COLO829 (cell line): ENCODE results near the gene AKR1E2.
A peak's percentile ranks its signal among the peaks of the same experiment; 100 is the strongest.
"Not testable (repeated sequence)": the region's sequence is repeated elsewhere in the genome, so short reads cannot be mapped to it uniquely, and the experiment has no call there.

ENCODE experiments used
- DNase-seq: peaks from one replicate; pipeline ENCODE4 v3.0.0; 2012; ENCODE audit warnings: low spot score

Gene AKR1E2

GRCh38 chr10:4813496-4813895, 12.5 kb upstream of the AKR1E2 start:
- DNase-seq = no peak

GRCh38 chr10:4815646-4816180, 10.3 kb upstream of the AKR1E2 start:
- not testable (repeated sequence) for DNase-seq

- DNase-seq = no peak
These were observed 9.0 kb upstream of the AKR1E2 start for GRCh38 chr10:4816966-4817365.

GRCh38 chr10:4819067-4819466, 6.9 kb upstream of the AKR1E2 start:
- DNase-seq = no peak

GRCh38 chr10:4819707-4820106, 6.3 kb upstream of the AKR1E2 start:
- DNase-seq = no peak

- DNase-seq = peak; percentile 14
These were observed 5.1 kb upstream of the AKR1E2 start for GRCh38 chr10:4820804-4821401.

- DNase-seq = no peak
These were observed 3.8 kb upstream of the AKR1E2 start for GRCh38 chr10:4822208-4822607.

GRCh38 chr10:4824791-4825310, 1.2 kb upstream of the AKR1E2 start:
- no peak for DNase-seq

- DNase-seq = no peak
These were observed 545 bp upstream of the AKR1E2 start for GRCh38 chr10:4825456-4825867.

- no peak for DNase-seq
These were observed 851 bp downstream of the AKR1E2 start for GRCh38 chr10:4826792-4827324.

- no peak for DNase-seq
These were observed 2.0 kb downstream of the AKR1E2 start for GRCh38 chr10:4828005-4828404.

- DNase-seq = peak; percentile 45
These were observed 4.5 kb downstream of the AKR1E2 start for GRCh38 chr10:4830551-4830950.

GRCh38 chr10:4831091-4831490, 5.1 kb downstream of the AKR1E2 start:
- no peak for DNase-seq

GRCh38 chr10:4833286-4833685, 7.3 kb downstream of the AKR1E2 start:
- DNase-seq = no peak

- DNase-seq = no peak
These were observed 8.9 kb downstream of the AKR1E2 start for GRCh38 chr10:4834898-4835405.

GRCh38 chr10:4835494-4835918, 9.5 kb downstream of the AKR1E2 start:
- DNase-seq = no peak

- DNase-seq = no peak
These were observed 10.5 kb downstream of the AKR1E2 start for GRCh38 chr10:4836416-4836969.

- DNase-seq = no peak
These were observed 11.5 kb downstream of the AKR1E2 start for GRCh38 chr10:4837551-4837950.

- no peak for DNase-seq
These were observed 12.7 kb downstream of the AKR1E2 start for GRCh38 chr10:4838743-4839142.

GRCh38 chr10:4839353-4839752, 13.3 kb downstream of the AKR1E2 start:
- DNase-seq = no peak

- DNase-seq = no peak
These were observed 14.1 kb downstream of the AKR1E2 start for GRCh38 chr10:4840151-4840550.

- DNase-seq = no peak
These were observed 17.6 kb downstream of the AKR1E2 start for GRCh38 chr10:4843525-4844180.

- DNase-seq = no peak
These were observed 18.9 kb downstream of the AKR1E2 start for GRCh38 chr10:4844864-4845263.
